ENCODE data around the gene GPR107. TPM values are rescaled to one million over a fixed set of nuclear protein-coding genes. Genes with fewer than 3 reads are reported as not detected.

GPR107 gene
- polyA plus RNA-seq, 5 donors, result 40.3 to 48.5 (median 45.3) TPM

GRCh38 chr9:130107234-130107861 lies 53.6 kb downstream of the GPR107 start:
- DNase-seq, result peak; percentile 63 to 75

GRCh38 chr9:130107955-130108354 lies 54.2 kb downstream of the GPR107 start:
- DNase-seq, result no peak

GRCh38 chr9:130110166-130110565 lies 56.5 kb downstream of the GPR107 start:
- no peak for DNase-seq

GRCh38 chr9:130110596-130111021 lies 56.9 kb downstream of the GPR107 start:
- no peak for DNase-seq

- no peak for DNase-seq
Observed at GRCh38 chr9:130111786-130112537, 58.3 kb downstream of the GPR107 start.

- no peak for DNase-seq
Observed at GRCh38 chr9:130112538-130113151, 58.9 kb downstream of the GPR107 start.

GRCh38 chr9:130114741-130115140 lies 61.0 kb downstream of the GPR107 start:
- no peak for DNase-seq

- DNase-seq, result no peak
Observed at GRCh38 chr9:130116346-130116745, 62.6 kb downstream of the GPR107 start.

GRCh38 chr9:130117376-130117775 lies 63.7 kb downstream of the GPR107 start:
- no peak for DNase-seq

- DNase-seq, result no peak
Observed at GRCh38 chr9:130117816-130118632, 64.3 kb downstream of the GPR107 start.

GRCh38 chr9:130118841-130119518 lies 65.3 kb downstream of the GPR107 start:
- no peak for DNase-seq

- DNase-seq, result no peak
Observed at GRCh38 chr9:130119519-130120298, 66.0 kb downstream of the GPR107 start.

- no peak for DNase-seq
Observed at GRCh38 chr9:130120299-130120587, 66.5 kb downstream of the GPR107 start.

- DNase-seq, result no peak
Observed at GRCh38 chr9:130120832-130121231, 67.1 kb downstream of the GPR107 start.

GRCh38 chr9:130122456-130122855 lies 68.8 kb downstream of the GPR107 start:
- no peak for DNase-seq

GRCh38 chr9:130124085-130124860 lies 70.6 kb downstream of the GPR107 start:
- DNase-seq, result no peak

- no peak for DNase-seq
Observed at GRCh38 chr9:130126721-130127433, 73.2 kb downstream of the GPR107 start.

- no peak for DNase-seq
Observed at GRCh38 chr9:130128251-130128650, 74.5 kb downstream of the GPR107 start.

- DNase-seq, result no peak
Observed at GRCh38 chr9:130128733-130129431, 75.2 kb downstream of the GPR107 start.
